NK-92 treated with Interleukin-12 subunit alpha and Interleukin-12 subunit beta, amount 100 ng/mL, for 24 hours (cell line): ENCODE results near the gene MAPK10.
"Not testable (repeated sequence)": the region's sequence is repeated elsewhere in the genome, so short reads cannot be mapped to it uniquely, and the experiment has no call there.

Source experiments
- DNase-seq: peaks from one replicate; lab custom pipeline; 2025; lab: John Stamatoyannopoulos, UW

The MAPK10 gene

DNA sequence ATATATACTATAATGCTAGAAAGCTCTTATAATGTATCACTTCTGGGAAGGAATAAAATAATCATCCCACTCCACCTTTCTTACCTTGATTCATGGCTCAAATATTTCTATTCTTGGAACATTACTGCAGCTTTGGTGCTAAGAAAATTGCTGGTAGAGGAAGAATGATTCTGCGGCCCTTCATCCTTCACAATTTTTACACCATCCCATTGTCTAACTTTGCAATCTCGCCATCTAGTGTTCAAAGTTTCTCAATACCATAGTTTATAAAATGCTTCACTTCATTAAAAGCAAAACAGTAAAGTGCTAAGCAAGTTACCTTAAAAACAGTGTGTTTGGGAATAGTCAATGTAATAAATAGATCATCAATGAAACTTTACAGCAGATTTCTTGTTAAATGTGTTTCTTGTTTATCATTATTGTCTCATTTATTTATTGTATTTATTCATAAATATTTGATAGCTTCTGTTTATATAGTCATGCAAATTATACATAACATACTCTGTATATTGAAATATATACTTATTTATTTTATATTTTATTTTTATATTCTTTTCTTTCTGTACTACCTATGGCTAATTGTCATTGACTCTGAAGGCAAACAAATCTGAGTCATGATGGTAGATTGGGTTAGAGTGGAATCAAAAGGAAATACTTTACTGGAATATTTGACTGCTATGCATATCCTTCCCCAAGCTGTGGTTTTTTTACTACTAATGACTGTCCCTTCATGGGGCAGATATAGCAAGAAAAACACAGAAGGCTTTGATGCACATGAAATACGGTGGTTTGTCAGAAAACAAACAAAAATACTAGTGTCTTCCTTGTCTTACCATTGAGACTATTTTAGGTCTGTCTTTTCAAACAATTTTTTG lies 390.7 kb downstream of the MAPK10 start:
- DNase-seq, result no peak

DNA sequence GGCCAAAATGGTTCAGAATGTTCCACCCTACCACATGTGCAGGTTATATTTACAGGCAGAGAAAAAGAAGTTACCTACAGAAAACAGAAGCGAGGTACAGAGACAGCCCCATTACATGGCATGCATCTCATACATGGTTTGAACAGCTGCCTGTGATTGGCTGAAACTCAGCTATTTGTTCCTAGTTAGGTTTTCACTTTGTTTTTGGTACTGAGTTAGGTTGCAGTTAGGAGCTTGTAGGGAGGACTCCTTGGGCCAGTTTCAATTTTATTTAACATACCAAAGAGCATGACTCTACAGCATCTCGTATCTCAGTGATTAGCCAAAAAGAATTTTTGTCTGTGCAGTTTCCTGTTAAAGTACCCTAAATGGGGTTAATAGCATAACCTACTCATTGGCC lies 392.0 kb downstream of the MAPK10 start:
- DNase-seq, result no peak

DNA sequence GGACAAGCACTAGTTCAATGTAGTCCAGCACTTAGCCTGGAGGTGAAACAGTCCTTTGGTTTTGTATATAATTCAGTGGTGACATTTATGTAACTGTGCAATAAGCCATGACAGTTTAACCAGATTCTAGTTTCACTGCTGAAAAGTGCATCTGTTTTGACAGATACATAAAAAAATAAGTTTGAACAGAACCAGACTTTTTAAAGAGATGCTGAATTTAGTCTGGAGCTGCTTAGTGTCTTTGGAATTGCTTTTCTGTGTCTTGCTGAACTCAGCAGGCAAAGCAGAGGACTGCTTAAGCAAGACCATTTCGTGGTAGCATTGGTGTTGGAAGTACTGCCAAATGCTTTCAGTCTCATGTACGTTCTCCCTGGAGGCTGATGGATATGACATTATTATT lies 393.5 kb downstream of the MAPK10 start:
- no peak for DNase-seq

DNA sequence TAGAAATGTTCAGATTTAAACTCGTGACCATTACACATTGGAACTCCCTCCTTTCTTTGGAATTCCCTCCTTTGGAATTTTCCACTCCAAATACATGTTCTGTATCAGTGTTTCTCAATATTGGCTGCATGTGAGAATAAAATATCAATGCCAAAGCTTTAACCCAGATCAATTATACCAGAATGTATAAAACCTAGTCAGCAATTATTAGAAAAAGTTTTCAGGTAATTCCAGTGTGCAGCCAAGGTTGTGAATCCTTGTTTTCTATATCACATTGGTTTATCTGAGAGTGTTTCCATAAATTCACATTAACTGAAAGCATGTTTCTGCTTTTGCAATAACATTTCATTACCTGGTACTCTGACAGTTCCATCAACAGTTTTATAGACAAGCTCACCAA lies 394.3 kb downstream of the MAPK10 start:
- no peak for DNase-seq

DNA sequence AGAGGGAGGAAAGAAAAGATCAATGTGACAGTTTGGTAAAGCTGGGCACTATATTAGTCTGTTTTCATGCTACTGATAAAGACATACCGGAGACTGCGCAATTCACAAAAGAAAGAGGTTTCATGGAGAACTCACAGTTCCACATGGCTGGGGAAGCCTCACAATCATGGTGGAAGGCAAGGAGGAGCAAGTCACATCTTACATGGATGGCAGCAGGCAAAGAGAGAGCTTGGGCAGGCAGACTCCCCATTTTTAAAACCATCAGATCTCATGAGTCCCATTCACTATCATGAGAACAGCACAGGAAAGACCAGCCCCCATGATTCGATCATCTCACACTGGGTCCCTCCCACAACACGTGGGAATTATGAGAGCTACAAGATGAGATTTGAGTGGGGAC lies 394.8 kb downstream of the MAPK10 start:
- not testable (repeated sequence) for DNase-seq

DNA sequence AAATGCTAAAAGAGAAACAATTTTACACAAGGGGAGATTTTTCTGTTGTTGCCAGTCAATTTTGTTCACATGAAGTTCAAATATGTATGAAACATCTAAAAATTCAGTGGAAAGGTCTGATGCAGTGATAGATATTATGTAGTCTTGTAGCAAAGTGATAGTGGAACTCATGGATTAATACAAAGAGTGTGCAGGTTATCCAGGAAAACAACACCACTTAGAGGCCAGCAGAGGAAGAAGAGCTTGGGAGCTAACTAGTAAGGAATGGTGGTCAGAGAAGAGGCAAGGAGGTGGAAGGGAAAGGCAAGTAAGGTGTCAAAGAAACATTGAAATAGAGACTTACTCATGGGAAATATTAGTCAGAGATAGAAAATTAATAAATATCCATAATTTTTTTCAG lies 395.6 kb downstream of the MAPK10 start:
- no peak for DNase-seq

DNA sequence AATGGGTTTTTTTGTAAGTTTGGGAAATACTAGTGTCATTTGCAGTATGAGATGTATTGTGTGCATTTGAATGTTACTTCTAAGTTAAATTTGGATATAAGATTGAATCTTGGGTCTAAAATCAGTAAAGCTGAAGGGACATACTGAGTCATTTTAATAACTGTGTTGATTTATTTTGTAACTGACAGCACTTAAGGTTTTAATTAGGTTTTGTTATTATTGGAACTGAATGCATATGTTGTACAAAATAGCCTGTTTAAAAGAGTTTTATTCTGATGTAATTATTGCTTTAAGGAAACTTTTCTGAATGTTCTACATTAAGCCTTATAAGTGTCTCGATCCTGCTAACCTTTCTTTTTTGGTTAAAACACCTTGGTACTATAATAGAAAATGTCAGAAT lies 396.6 kb downstream of the MAPK10 start:
- DNase-seq, result no peak

DNA sequence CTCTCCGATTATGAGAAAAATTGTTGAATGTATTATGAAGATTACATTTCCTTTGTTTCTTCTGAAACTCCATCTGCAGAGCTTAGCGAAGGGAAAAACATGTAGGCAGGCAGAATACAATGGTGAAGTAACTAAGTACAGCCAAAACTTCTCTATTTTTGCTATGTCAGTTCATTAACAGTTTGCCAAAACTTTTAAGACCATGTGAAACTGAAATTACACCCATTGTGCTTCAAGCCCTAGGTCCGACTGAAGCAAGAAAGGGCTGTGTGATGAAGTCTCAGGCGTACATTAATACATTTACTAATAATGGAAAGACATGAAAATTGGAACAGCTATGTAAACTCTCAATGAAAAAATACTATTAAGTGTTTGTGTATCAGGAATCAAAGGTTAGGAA lies 398.0 kb downstream of the MAPK10 start:
- DNase-seq, result no peak

DNA sequence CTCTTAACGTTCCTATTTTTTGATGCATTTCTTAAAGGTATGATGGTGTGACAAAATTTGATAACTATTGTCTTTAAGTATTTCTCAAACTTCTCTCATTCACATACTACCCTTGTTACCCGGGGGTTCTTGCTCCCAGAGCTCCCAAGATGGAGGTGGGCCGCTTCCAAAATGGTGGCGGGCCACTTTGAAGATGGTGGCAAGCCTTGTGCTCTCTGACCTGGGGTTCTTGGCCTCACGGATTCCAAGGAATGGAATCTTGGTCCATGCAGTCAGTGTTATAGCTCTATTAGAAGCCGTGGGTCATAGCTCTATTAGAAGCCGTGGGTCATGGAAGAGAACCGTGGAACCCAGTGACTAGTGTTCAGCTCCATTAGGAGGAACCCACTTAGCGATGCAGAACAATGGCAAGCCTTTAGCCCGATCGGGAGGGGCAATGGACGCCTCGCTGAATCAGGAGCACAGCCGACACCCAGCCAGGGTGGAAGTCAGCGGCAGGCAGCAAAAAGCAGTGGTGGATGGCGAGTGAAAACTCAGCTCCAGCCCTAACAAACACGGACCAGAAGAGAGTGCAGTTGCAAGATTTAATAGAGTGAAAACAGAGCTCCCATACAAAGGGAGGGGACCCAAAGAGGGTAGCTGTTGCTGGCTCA lies 403.4 kb downstream of the MAPK10 start:
- DNase-seq, result no peak

DNA sequence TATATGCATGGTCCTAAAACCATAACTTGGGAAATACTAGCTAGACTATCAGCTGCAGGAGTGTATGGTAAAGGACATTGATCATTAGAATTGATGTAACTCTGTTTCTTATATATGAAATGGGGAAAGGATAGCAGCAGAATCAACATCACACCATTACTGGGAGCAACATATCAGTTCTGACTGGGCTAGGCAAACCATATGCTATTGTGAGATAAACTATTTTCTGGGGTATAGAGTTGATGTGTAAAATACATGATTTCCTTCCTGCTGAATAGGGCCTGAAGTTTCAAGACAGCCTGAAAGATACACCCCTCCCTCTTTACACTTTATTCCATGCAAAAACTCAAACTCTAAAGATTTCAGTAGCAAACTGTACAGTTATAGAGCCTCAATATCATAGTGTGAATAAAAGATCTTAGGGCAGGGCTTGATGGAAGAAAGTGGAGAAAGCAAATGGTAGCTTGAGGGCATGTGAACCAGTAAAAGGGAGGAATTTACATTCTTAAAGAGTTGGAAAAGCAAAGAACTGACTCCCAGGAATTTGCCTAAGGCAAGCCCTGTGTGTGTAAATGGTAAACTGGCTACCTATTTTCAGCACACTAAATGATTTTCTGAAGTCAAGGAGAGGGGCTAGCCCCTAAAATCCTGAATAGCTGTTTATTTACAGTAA lies 404.1 kb downstream of the MAPK10 start:
- DNase-seq, result no peak

DNA sequence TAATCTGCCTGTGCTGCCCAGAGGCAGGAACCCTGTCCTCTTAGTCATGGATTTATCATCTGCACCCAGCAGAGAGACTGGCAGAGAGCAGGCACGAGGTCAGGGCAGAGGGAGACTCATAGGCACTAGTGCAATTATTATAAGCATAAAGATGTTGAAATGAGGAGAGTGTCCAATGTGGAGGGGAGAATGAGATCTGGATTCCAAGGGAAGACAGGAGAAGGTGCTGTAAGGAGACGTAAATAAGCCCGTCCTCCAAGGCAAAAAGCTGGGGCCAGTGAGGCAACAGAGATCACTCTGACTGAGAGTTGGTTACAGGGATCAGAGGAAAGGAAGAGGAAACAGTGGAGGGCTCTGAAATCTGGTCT lies 406.2 kb downstream of the MAPK10 start:
- no peak for DNase-seq

DNA sequence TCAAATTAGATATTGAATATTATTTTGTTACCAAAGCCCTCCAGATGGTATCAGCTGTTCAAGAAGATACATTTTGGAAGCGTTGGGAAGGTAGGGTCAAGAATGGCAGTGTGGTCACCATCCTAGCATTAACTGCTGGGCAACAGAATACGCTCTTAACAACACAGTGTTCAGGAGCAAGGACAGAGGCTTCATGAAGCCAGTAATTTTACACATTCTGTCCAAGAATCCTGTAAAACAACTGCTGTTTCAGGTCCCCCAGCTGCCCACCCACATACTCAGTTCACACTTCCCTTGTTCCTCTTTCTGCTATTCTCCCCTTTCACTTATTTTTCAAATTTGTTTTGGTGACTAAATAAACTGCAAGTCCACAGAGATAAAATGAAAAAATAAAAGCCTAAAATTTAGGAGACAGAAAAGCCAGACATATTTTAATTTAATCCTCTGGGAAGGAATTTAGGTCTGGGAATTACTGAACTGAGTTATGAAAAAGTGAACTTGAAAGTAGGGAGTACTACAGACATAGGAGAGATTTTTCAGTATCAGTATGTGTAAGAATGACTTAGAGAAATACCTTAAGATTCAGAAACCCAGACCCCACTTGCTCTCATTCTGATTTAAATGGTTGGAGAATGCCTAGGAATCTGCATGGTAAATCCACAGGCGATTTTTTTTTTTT lies 406.7 kb downstream of the MAPK10 start:
- DNase-seq, result no peak

DNA sequence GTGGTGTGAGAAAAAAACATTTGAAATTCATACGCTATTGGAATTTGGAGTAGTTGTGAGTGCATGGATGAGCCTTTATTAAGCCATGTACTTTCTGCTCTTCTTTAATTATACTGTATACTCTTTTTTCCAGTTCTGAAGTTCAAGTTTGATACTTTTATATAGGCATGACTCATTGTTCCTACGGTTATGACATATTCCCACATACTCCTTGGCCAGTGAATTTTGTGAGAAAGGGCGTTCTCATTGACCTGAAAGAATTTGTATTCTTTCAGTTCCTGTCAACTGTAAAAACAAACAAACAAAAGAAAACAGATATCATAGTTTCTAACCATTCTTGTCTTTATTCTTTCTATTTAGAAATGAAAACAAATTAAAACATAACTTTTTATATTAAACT lies 407.3 kb downstream of the MAPK10 start:
- DNase-seq, result no peak

DNA sequence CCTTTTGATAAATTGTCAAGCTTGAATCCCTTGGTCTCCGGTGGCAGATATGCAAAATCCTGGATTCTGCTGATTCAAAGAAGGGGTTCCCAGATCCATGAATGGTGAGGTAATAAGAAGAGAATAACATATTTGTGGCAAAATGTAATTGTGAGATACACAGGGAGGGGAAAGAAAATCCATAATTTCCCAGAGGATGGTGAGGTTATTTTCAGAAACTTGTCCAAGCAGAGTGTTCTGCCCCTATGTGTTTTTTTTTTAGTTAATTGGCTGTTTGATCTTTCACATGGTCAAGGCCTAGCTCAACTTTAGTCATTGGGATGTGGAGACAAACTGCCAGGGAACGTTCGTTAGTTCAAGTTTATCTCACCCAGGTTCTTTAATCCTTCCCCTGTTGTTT lies 408.8 kb downstream of the MAPK10 start:
- DNase-seq, result no peak

DNA sequence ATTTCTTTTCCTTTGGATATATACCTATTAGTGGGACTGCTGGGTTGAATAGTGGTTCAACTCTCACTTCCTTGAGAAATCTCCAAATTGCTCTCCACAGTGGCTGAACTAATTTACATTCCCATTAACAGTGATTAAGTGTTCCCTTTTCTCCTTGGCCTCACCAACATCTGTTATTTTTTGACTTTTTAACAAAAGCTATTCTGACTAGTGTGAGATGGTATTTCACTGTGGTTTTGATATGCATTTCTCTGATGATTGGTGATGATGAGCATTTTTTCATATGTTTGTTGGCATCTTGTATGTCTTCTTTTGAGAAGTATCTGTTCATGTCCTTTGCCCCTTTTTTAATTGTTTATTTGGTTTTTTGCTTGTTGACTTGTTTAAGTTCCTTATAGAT lies 413.0 kb downstream of the MAPK10 start:
- DNase-seq, result no peak

DNA sequence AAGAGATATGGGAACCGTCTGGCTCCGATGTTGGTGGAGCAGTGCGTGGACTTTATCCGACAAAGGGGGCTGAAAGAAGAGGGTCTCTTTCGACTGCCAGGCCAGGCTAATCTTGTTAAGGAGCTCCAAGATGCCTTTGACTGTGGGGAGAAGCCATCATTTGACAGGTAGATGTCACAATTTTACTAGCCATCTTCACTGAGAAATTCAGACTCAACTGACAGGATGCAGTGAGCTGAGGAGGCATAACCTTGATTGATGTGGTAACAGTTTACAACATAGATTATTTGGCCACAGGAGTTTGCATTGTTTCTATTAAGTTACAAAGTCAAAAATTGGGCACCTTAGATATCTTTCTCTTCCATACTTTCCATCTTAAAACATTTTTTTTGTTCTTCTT lies 417.7 kb downstream of the MAPK10 start:
- no peak for DNase-seq

DNA sequence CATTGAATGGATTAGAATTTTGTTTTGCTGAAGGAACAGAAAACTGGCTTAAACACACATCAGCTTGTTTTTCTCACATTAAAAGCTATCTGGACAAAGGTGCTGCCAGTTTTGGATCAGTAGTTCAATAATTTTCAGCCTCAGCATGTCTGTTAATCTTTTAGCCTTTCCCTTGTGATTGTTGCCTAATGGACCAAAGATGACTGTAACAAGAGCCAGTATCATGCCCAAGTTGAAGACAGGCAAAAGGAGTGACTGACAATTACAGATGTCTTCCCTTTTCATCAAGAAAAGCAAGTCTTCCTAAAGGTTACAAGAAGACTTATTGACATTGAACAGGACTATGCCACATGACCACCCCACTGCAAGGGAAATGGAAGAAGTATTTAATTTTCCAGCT lies 419.7 kb downstream of the MAPK10 start:
- DNase-seq, result no peak
